Rectal smooth muscle tissue (tissue), 1 donor: ENCODE data around the gene MYADM.
"Not testable (repeated sequence)": the region's sequence is repeated elsewhere in the genome, so short reads cannot be mapped to it uniquely, and the experiment has no call there.

Experiments used
- H3K27ac ChIP-seq: one replicate; pipeline ENCODE4 v1.7.0; 2013; ENCODE audit warnings: low read depth, low read length, inconsistent platforms
- H3K27me3 ChIP-seq: one replicate; pipeline ENCODE4 v1.7.0; 2013; ENCODE audit warnings: low read length; ENCODE audit not compliant: control insufficient read depth, insufficient read depth
- H3K36me3 ChIP-seq: one replicate; pipeline ENCODE4 v1.7.0; 2013; ENCODE audit warnings: low read length; ENCODE audit not compliant: control insufficient read depth, insufficient read depth
- H3K4me1 ChIP-seq: one replicate; pipeline ENCODE4 v1.7.0; 2013; ENCODE audit warnings: low read length; ENCODE audit not compliant: control insufficient read depth, insufficient read depth
- H3K4me3 ChIP-seq: one replicate; pipeline ENCODE4 v1.7.0; 2013; ENCODE audit warnings: low read length
- H3K9ac ChIP-seq: one replicate; pipeline ENCODE4 v1.7.0; 2013; ENCODE audit warnings: low read length

MYADM gene, protein sequence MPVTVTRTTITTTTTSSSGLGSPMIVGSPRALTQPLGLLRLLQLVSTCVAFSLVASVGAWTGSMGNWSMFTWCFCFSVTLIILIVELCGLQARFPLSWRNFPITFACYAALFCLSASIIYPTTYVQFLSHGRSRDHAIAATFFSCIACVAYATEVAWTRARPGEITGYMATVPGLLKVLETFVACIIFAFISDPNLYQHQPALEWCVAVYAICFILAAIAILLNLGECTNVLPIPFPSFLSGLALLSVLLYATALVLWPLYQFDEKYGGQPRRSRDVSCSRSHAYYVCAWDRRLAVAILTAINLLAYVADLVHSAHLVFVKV

GRCh38 chr19:53867225-53868090, at the start of gene MYADM:
Gene MYADM, plus strand, starts transcription at chr19:53867883. Its CDS starts 5,647 bp downstream, at chr19:53873530.
- Histone ChIP-seq H3K4me3 (peak within 1 kb of the TSS; percentile 99), H3K27me3 (no peaks in the 10 kb centered on the region), H3K4me1 (peaks cover 16% of the 10 kb centered on the region), H3K27ac (peak within 1 kb of the TSS; percentile 99), H3K36me3 (no peaks in the 10 kb centered on the region), H3K9ac (peak within 1 kb of the TSS; percentile 88)

DNA sequence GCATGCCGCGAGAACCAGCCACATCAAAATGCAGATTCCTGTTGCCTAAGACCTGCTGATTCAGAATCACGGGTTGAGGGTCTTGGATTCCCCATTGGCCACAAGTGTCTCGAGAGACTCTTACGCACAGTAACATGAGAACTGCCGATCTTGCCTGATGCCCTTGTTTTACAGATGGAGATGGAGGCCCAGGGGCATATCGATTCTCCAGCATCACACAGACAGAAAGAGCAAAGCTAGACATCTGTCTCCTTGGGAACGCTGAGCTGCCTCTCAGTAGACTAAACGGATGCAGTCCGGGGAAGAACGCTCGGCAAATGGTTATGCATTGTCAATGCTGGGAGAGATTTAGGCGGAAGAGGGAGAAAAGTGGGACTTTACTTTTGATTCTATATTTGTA, 48.9 kb upstream of the MYADM start:
- no peaks in the 10 kb centered on the region for H3K36me3 ChIP-seq
- no peaks in the 10 kb centered on the region for H3K4me1 ChIP-seq
- no peak overlapping the region for H3K4me3 ChIP-seq
- no peak overlapping the region for H3K9ac ChIP-seq
- H3K27me3 ChIP-seq = no peaks in the 10 kb centered on the region
- H3K27ac ChIP-seq = no peak overlapping the region

GRCh38 chr19:53819861-53820260, 47.8 kb upstream of the MYADM start:
- H3K9ac ChIP-seq = no peak overlapping the region
- H3K36me3 ChIP-seq = no peaks in the 10 kb centered on the region
- H3K27me3 ChIP-seq = no peaks in the 10 kb centered on the region
- H3K27ac ChIP-seq = no peak overlapping the region
- H3K4me1 ChIP-seq = no peaks in the 10 kb centered on the region
- no peak overlapping the region for H3K4me3 ChIP-seq

GRCh38 chr19:53823380-53824120, 44.1 kb upstream of the MYADM start:
- no peak overlapping the region for H3K4me3 ChIP-seq
- H3K27me3 ChIP-seq = no peaks in the 10 kb centered on the region
- H3K27ac ChIP-seq = no peak overlapping the region

GRCh38 chr19:53824134-53824611, 43.5 kb upstream of the MYADM start, which contains the start of gene NLRP12:
Gene NLRP12, minus strand, starts transcription at chr19:53824314. Its CDS starts 140 bp downstream, at chr19:53824174.
- Histone ChIP-seq H3K9ac (no peak within 1 kb of the TSS), H3K4me3 (no peak within 1 kb of the TSS), H3K27me3 (no peaks in the 10 kb centered on the region), H3K4me1 (no peaks in the 10 kb centered on the region), H3K36me3 (no peaks in the 10 kb centered on the region), H3K27ac (no peak within 1 kb of the TSS)

More at GRCh38 chr19:53823380-53824120, 44.1 kb upstream of the MYADM start:
- no peaks in the 10 kb centered on the region for H3K4me1 ChIP-seq
- no peak overlapping the region for H3K9ac ChIP-seq
- no peaks in the 10 kb centered on the region for H3K36me3 ChIP-seq

DNA sequence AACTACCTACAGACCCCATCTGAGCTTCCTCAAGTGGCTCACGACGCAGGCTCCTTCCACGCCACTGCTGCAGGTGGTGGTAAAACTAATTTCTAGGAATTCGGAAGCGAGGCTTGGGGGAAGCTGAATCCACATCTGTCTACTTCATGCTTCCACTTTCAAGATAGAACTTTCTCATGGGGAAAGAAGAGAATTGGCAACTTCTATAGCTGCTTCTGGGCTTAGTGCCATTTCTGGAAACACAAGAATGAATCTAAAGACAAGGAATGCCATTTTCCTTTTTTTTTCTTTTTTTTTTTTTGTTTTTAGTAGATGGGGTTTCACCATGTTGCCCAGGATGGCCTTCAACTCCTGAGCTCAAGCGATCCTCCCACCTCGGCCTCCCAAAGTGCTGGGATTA, 40.8 kb upstream of the MYADM start:
- Histone ChIP-seq H3K36me3 (no peaks in the 10 kb centered on the region), H3K27me3 (no peaks in the 10 kb centered on the region), H3K4me1 (no peaks in the 10 kb centered on the region), H3K9ac (no peak overlapping the region), H3K27ac (no peak overlapping the region), H3K4me3 (no peak overlapping the region)

DNA sequence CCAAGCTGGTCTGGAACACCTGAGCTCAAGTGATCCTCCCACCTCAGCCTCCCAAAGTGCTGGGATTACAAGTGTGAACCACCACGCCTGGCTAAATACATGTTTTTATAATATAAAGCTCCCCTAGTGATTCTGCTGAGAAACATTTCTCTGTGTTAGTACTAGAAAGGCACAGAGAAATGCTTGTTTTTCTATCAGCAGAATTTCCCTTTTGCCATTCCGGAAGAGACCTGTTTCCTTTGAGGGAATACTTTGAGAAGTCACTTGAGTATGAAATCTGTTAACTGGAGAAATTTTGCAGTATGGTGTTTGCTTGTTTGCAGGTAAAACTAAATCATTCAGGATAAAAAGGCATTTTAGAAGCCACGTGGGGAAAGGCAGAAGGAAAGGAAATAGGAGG, 39.2 kb upstream of the MYADM start:
- H3K4me1 ChIP-seq = no peaks in the 10 kb centered on the region
- no peaks in the 10 kb centered on the region for H3K36me3 ChIP-seq
- H3K27ac ChIP-seq = no peak overlapping the region

GRCh38 chr19:53832861-53833260, 34.8 kb upstream of the MYADM start:
- not testable (repeated sequence) for H3K27ac ChIP-seq, H3K27me3 ChIP-seq, H3K36me3 ChIP-seq, H3K9ac ChIP-seq, H3K4me1 ChIP-seq, H3K4me3 ChIP-seq

More for the DNA sequence above, 39.2 kb upstream of the MYADM start:
- Histone ChIP-seq H3K27me3 (no peaks in the 10 kb centered on the region), H3K4me3 (no peak overlapping the region), H3K9ac (no peak overlapping the region)

DNA sequence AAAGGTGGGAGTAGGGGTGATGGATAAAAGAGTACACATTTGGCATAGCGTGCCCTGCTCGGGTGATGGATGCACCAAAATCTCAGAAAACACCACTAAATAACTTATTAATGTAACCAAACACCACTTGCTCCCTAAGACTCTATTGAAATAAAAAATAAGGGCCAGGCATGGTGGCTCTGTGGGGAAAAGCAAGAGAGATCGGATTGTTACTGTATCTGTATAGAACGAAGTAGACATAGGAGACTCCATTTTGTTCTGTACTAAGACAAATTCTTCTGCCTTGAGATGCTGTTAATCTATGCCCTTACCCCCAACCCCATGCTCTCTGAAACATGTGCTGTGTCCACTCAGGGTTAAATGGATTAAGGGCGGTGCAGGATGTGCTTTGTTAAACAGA, 29.2 kb upstream of the MYADM start:
- not testable (repeated sequence) for H3K36me3 ChIP-seq, H3K4me3 ChIP-seq, H3K27ac ChIP-seq

GRCh38 chr19:53840241-53840640, 27.4 kb upstream of the MYADM start:
- not testable (repeated sequence) for H3K27me3 ChIP-seq, H3K4me3 ChIP-seq, H3K4me1 ChIP-seq, H3K27ac ChIP-seq, H3K9ac ChIP-seq, H3K36me3 ChIP-seq

More for the DNA sequence above, 29.2 kb upstream of the MYADM start:
- not testable (repeated sequence) for H3K27me3 ChIP-seq, H3K9ac ChIP-seq, H3K4me1 ChIP-seq

- H3K4me1 ChIP-seq, H3K4me3 ChIP-seq, H3K27me3 ChIP-seq, H3K36me3 ChIP-seq, H3K9ac ChIP-seq, H3K27ac ChIP-seq: not testable (repeated sequence)
These were observed 26.8 kb upstream of the MYADM start for GRCh38 chr19:53840914-53841313.

- H3K27ac ChIP-seq = no peak overlapping the region
- no peak overlapping the region for H3K4me3 ChIP-seq
- H3K9ac ChIP-seq = no peak overlapping the region
- no peaks in the 10 kb centered on the region for H3K36me3 ChIP-seq
- H3K27me3 ChIP-seq = no peaks in the 10 kb centered on the region
- no peaks in the 10 kb centered on the region for H3K4me1 ChIP-seq
These were observed 22.8 kb upstream of the MYADM start for GRCh38 chr19:53844849-53845246.
